GM12872 (cell line): Measurements from ENCODE around the gene SLC22A31.

Source experiments
- CTCF ChIP-seq: IDR thresholded peaks from 3 replicates; pipeline ENCODE4 v1.5.1; 2011; ENCODE audit warnings: low read depth, mild to moderate bottlenecking, low read length, moderate library complexity; ENCODE audit not compliant: insufficient read depth

SLC22A31 gene

DNA sequence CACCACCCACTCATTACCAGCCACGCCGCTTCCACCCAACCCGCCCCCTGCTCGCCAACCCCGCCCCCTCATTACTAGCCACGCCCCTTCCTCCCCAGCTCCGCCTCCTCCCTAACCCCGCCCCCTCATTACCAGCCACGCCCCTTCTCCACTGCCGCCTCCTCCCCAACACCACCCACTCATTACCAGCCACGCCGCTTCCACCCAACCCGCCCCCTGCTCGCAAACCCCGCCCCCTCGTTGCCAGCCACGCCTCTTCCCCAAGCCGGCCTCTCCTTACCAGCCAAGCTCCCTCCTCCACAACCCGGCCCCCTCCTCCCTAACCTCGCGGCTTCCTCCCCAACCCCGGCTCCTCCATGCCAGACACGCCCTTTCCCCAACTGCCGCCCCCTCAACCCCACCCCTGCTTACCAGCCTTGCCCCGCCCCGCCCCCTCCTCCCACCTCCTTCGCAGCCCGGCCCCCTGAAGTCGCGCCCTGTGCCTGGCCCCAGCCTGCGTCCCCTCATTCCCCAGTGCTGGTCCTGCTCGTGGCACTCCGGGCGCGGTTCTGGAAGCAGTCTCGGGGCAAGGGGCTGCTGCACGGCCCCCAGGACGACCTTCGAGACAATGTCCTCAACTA is 7.3 kb downstream of the SLC22A31 start:
- TF ChIP-seq CTCF: no peak

GRCh38 chr16:89191901-89192185 is 8.5 kb downstream of the SLC22A31 start:
- no peak for TF ChIP-seq CTCF

DNA sequence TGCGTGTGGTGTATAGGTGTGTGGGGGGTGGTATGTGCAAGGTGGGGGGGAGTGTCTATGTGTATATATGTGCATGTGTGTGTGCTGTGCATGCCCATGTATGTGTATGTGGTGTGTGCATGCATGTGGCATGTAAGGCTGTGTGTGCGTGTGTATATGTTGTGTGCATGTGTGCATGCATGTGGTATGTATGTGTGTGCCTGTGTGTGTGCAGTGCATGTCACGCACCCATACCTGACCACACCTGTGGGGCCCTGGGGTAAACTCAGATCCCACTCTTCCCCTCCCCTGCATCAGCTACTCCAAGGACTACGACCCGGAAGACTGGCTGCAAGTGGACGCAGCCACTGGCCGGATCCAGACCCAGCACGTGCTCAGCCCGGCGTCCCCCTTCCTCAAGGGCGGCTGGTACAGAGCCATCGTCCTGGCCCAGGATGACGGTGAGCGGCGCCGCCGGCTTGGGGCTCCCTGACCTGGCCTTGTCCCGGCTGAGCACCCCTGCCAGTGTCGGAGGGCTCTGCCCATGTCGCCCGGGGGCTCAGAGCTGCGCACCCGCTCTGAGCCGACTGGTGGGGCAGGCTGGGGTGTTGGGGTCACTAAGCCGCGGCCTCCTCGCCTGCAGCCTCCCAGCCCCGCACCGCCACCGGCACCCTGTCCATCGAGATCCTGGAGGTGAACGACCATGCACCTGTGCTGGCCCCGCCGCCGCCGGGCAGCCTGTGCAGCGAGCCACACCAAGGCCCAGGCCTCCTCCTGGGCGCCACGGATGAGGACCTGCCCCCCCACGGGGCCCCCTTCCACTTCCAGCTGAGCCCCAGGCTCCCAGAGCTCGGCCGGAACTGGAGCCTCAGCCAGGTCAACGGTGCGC is 9.1 kb downstream of the SLC22A31 start:
- TF ChIP-seq CTCF: no peak

- TF ChIP-seq CTCF: no peak
These were observed 10.0 kb downstream of the SLC22A31 start for GRCh38 chr16:89190150-89190958.

DNA sequence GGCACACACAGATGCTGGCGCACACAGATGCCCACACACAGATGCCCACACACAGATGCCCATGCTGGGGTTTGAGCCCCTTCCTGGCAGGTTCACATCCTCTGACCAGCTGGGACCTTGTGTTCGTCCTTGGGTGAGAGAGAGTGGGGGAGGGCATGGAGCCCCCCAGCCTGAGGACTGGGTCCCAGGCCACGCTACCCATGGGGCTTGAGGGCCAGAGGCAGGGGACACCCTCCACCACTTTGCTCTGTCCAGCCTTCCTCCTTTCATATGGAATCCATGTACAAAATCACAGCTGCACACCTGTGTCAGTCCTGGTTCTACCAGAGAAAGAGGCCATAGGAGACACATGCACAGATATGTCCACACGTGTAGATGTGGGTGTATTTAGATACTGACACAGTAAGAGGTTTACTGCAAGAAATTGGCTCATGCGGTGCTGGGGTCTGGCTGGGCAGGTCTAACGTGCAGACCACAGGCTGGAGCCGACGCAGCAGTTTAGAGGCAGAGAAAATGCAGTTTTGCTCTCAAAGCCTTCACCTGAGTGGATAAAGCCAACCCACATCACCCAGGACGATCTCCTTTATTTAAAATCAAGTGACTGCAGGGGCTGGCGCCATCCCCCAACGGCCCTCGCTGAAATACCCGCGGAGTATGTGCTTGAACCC is 10.8 kb downstream of the SLC22A31 start:
- no peak for TF ChIP-seq CTCF

DNA sequence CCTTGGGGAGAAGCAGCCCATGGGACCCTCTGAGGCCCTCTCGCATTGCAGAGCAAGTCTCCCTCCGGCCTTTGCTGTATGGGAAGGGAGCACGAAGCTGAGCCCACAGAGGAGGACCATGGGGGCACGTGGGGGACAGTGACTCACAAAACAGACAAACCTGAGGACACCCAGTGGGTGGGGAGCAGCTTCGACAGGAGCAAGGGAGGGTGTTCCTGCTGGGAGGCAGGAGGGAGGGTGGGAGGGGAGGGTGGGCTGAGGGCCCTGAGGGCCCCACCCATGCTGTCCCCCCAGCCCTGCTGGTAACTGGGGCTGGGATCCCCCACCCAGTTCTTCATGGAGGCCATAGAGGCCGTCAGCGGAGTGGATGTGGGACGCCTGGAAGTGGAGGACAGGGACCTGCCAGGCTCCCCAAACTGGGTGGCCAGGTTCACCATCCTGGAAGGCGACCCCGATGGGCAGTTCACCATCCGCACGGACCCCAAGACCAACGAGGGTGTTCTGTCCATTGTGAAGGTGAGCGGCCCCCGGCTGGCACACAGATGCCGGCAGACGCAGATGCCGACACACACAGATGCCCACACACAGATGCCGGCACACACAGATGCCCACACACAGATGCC is 12.5 kb downstream of the SLC22A31 start:
- TF ChIP-seq CTCF: no peak
